Endothelial cell of umbilical vein (primary cell): Measurements from ENCODE around the gene YWHAG. TPM values are rescaled to one million over a fixed set of nuclear protein-coding genes. Genes with fewer than 3 reads are reported as not detected.

ENCODE experiments used
- BruUV-seq: library from RNA; stranded (reverse); fragments of 400-500 nt; replicated peaks from 2 replicates; lab custom pipeline; 2021; lab: Mats Ljungman, UMichigan
- CTCF ChIA-PET: fragments of 300-600, 350-600 bp; sonication (Branson Sonifier 250); formaldehyde crosslinking; loops from one replicate; lab custom pipeline; 2021; ENCODE audit warnings: antibody characterized with exemption, inconsistent platforms; lab: Charles Lee
- POLR2A ChIA-PET: fragments of 300-600, 350-600 bp; sonication (Branson Sonifier 250); formaldehyde crosslinking; loops from one replicate; lab custom pipeline; 2021; ENCODE audit warnings: antibody characterized with exemption, inconsistent platforms; lab: Charles Lee
- DNase-seq: peaks from one replicate; pipeline ENCODE4 v3.0.0-alpha.2; 2011; ENCODE audit warnings: low read depth, low spot score
- FAIRE-seq: peaks from 2 replicates; lab custom pipeline; 2011; peaks lifted over from hg19 to GRCh38; lab: Jason Lieb, UNC
- H2AFZ ChIP-seq: 2 replicates; pipeline ENCODE4 v1.6.0; 2012; ENCODE audit warnings: low read depth, low read length, control low read depth, inconsistent platforms
- H3K27ac ChIP-seq: 2 replicates; pipeline ENCODE4 v1.5.1; 2011; ENCODE audit warnings: low read depth, mild to moderate bottlenecking, control low read depth, low read length, moderate library complexity; ENCODE audit not compliant: insufficient read depth
- H3K27me3 ChIP-seq, 2 experiments: 2 replicates each; pipeline versions ENCODE4 v1.6.0 to v1.6.1; 2011; ENCODE audit warnings: low read length in 2 of 2, mixed read lengths in 1 of 2; ENCODE audit not compliant: control insufficient read depth in 2 of 2, insufficient read depth in 2 of 2
- H3K36me3 ChIP-seq, 2 experiments: 2 replicates in 1 of 2; 3 replicates in 1 of 2; pipeline ENCODE4 v1.5.1; 2011; ENCODE audit warnings: low read length in 2 of 2, mild to moderate bottlenecking in 1 of 2, moderate library complexity in 1 of 2; ENCODE audit not compliant: control insufficient read depth in 2 of 2, insufficient read depth in 2 of 2; ENCODE audit errors: extremely low read depth in 1 of 2
- H3K4me1 ChIP-seq: 3 replicates; pipeline ENCODE4 v1.5.1; 2011; ENCODE audit warnings: mild to moderate bottlenecking, low read length; ENCODE audit not compliant: control insufficient read depth, insufficient read depth; ENCODE audit errors: extremely low read depth
- H3K4me2 ChIP-seq: 2 replicates; pipeline ENCODE4 v1.6.1; 2011; ENCODE audit warnings: low read length, control low read depth, mixed read lengths; ENCODE audit not compliant: insufficient read depth
- H3K4me3 ChIP-seq, 3 experiments: fragments of 200-600 bp in 1 of 3; sonication (generic), shearing (Covaris generic) in 1 of 3; replicated peaks in 1 of 3; 2 replicates each; pipeline ENCODE4 v1.5.1; 2011 to 2016; ENCODE audit warnings: control low read depth in 3 of 3, low read length in 3 of 3, mild to moderate bottlenecking in 2 of 3, inconsistent platforms in 1 of 3, low read depth in 1 of 3, moderate library complexity in 1 of 3; ENCODE audit not compliant: insufficient read depth in 1 of 3
- H3K79me2 ChIP-seq: 2 replicates; pipeline ENCODE4 v1.6.0; 2012; ENCODE audit warnings: low read length, inconsistent platforms; ENCODE audit not compliant: control insufficient read depth, insufficient read depth
- H3K9ac ChIP-seq: replicated peaks from 2 replicates; pipeline ENCODE3; 2011; ENCODE audit warnings: low read length, control low read depth; ENCODE audit not compliant: insufficient read depth; ENCODE audit errors: extremely low read depth
- H3K9me1 ChIP-seq: replicated peaks from 3 replicates; pipeline ENCODE4 v1.6.0; 2011; ENCODE audit warnings: mild to moderate bottlenecking, low read length; ENCODE audit not compliant: control insufficient read depth, insufficient read depth; ENCODE audit errors: extremely low read depth
- H3K9me3 ChIP-seq: replicated peaks from 2 replicates; pipeline ENCODE4 v1.5.1; 2012; ENCODE audit warnings: low read length, inconsistent platforms; ENCODE audit not compliant: control insufficient read depth, insufficient read depth
- H4K20me1 ChIP-seq: replicated peaks from 2 replicates; pipeline ENCODE3; 2011; ENCODE audit warnings: mild to moderate bottlenecking, low read length; ENCODE audit not compliant: control insufficient read depth, insufficient read depth; ENCODE audit errors: extremely low read depth
- CTCF ChIP-seq, 2 donors: IDR thresholded peaks; 1 replicate in 1 of 2; 2 replicates in 1 of 2; pipeline ENCODE4 v1.5.1; 2011; ENCODE audit warnings: low read length in 2 of 2, mild to moderate bottlenecking in 2 of 2, moderate library complexity in 2 of 2, control low read depth in 1 of 2, inconsistent platforms in 1 of 2, low read depth in 1 of 2; ENCODE audit not compliant: insufficient read depth in 1 of 2; ENCODE audit errors: extremely low read depth in 1 of 2
- EZH2 ChIP-seq: IDR thresholded peaks from 2 replicates; pipeline ENCODE4 v1.6.1; 2012; ENCODE audit warnings: borderline replicate concordance, low read depth, mild to moderate bottlenecking, moderate library complexity, low read length, inconsistent platforms; ENCODE audit not compliant: severe bottlenecking
- FOS ChIP-seq: IDR thresholded peaks from 2 replicates; pipeline ENCODE4 v1.6.1; 2011; ENCODE audit warnings: mild to moderate bottlenecking, low read length, moderate library complexity, borderline replicate concordance; ENCODE audit not compliant: insufficient read depth
- GATA2 ChIP-seq: IDR thresholded peaks from 2 replicates; pipeline ENCODE4 v1.7.0; 2011; ENCODE audit warnings: low read depth, mild to moderate bottlenecking, moderate library complexity, mixed read lengths, low read length; ENCODE audit not compliant: insufficient read length, insufficient read depth
- JUN ChIP-seq: IDR thresholded peaks from 2 replicates; pipeline ENCODE4 v1.6.1; 2011; ENCODE audit warnings: borderline replicate concordance, low read depth; ENCODE audit not compliant: insufficient read length, insufficient read depth
- MAX ChIP-seq: IDR thresholded peaks from 2 replicates; pipeline ENCODE4 v1.6.1; 2011; ENCODE audit not compliant: insufficient read depth, insufficient read length
- MYC ChIP-seq: IDR thresholded peaks from one replicate; pipeline ENCODE4 v1.6.1; 2011; ENCODE audit warnings: mild to moderate bottlenecking, low read depth, low read length
- POLR2A ChIP-seq: IDR thresholded peaks from 2 replicates; pipeline ENCODE4 v1.6.1; 2012; ENCODE audit warnings: low read depth, mild to moderate bottlenecking, control low read depth, low read length
- POLR2AphosphoS5 ChIP-seq: IDR thresholded peaks from 2 replicates; pipeline ENCODE4 v1.6.1; 2012; ENCODE audit warnings: low read depth, mild to moderate bottlenecking, control low read depth, low read length, moderate library complexity; ENCODE audit not compliant: insufficient read depth
- dilution Hi-C: fragments of 300-500 bp; cut with MboI; formaldehyde crosslinking; loops from one replicate; pipeline ENCODE4 v1.15.0; 2019; ENCODE audit warnings: low sequenced_read_pairs; ENCODE audit not compliant: extremely low pct_ligation_motif_present
- intact Hi-C: fragments of 100-400 bp; cut with micrococcal nuclease; formaldehyde crosslinking; loops from one replicate; pipeline ENCODE4 v1.10.0; 2022
- polyA plus RNA-seq, 4 experiments: library from polyadenylated mRNA; depleted of rRNA in 3 of 4; stranded (reverse) in 3 of 4; unstranded in 1 of 4; fragments of >200 nt; gene quantifications; 2 replicates each; pipeline versions ENCODE4 v1.2.1 to v1.2.3, GENCODE V29; 2011 to 2012; ENCODE audit warnings: missing spikeins in 1 of 4
- total RNA-seq: library from RNA; stranded (reverse); gene quantifications from 2 replicates; pipeline ENCODE4 v1.2.3, GENCODE V29; 2021

The YWHAG gene
- total and polyA plus RNA-seq, 2 donors (not counting 3 experiments of a cell fraction or from before 2014, with no cell fraction given) = 55.6 to 205 TPM

DNA sequence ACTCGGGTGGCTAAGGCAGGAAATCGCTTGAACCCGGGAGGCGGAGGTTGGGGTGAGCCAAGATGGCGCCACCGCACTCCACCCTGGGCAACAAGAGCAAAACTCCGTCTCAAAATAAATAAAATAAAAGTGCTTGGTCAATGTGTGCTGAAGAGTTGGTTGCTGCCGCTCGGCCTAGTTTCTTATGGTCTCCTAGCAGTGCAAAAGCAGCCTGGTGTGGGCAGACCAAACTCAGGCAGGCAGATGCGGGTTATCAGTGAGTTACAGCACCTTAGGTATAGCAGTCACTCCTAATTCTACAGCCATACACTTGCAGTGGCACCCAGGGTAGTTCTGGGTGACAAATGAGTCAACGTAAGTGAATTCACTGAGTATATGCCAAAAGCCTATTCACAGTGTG is 33.7 kb downstream of the YWHAG start:
- H3K4me1 ChIP-seq = peaks cover 9% of the 10 kb centered on the region
- H3K36me3 ChIP-seq = peaks cover 7 to 18% of the 10 kb centered on the region in 2 experiments
- H3K9me1 ChIP-seq = no peaks in the 10 kb centered on the region
- TF ChIP-seq GATA2 (no peak), EZH2 (no peak), FOS (no peak), MAX (no peak), POLR2AphosphoS5 (no peak), MYC (no peak), JUN (no peak), POLR2A (no peak), CTCF (IDR thresholded peaks at IDR 0.05; ENCODE audit: extremely low read depth in 1 of 2, insufficient read depth in 1 of 2, low read depth in 1 of 2, low read length in 2 of 2) (no peak)
- intact Hi-C loops (no loop called here), dilution Hi-C loops (no loop called here)
- H4K20me1 ChIP-seq = peaks cover 6% of the 10 kb centered on the region
- H3K27ac ChIP-seq = no peak overlapping the region
- CTCF ChIA-PET = no interaction called here
- POLR2A ChIA-PET = no interaction called here
- H3K79me2 ChIP-seq = peaks cover 57% of the 10 kb centered on the region
- BruUV-seq = no TSS peak
- no peaks in the 10 kb centered on the region for H3K9me3 ChIP-seq
- no peak for DNase-seq
- H3K4me2 ChIP-seq = no peak overlapping the region
- no peak for FAIRE-seq
- no peak overlapping the region for H3K9ac ChIP-seq
- no peak overlapping the region for H3K4me3 ChIP-seq
- no peak overlapping the region for H2AFZ ChIP-seq
- no peaks in the 10 kb centered on the region for H3K27me3 ChIP-seq
